GM12878 (cell line): ENCODE data around the gene MESP2. TPM values are rescaled to one million over a fixed set of nuclear protein-coding genes. Genes with fewer than 3 reads are reported as not detected.

Source experiments
- ATAC-seq: fragments of 200-7000 bp; cut with Tn5 transposase; 3 replicates; pipeline ENCODE4 v1.9.1; 2020; ENCODE audit warnings: mild to moderate bottlenecking, moderate library complexity
- BruUV-seq: library from RNA; stranded (reverse); fragments of 400-500 nt; replicated peaks from 2 replicates; lab custom pipeline; 2021; lab: Mats Ljungman, UMichigan
- CTCF ChIA-PET: fragments of 300-600 bp; sonication (Branson Sonifier 250); formaldehyde crosslinking; extraction: SDS; loops from one replicate; lab custom pipeline; 2021; ENCODE audit warnings: inconsistent platforms; lab: Yijun Ruan, JAX
- POLR2A ChIA-PET: fragments of 350-600 bp; formaldehyde crosslinking; extraction: SDS; loops from one replicate; lab custom pipeline; 2021; ENCODE audit warnings: inconsistent platforms; lab: Charles Lee
- RAD21 ChIA-PET: fragments of 300-600 bp; sonication (Branson Sonifier 250); formaldehyde crosslinking; loops from one replicate; lab custom pipeline; 2023; ENCODE audit warnings: antibody characterized with exemption; ENCODE audit not compliant: unreplicated experiment; lab: Charles Lee
- SMC1A ChIA-PET: fragments of 300-600 bp; sonication (Branson Sonifier 250); formaldehyde crosslinking; loops from one replicate; lab custom pipeline; 2023; ENCODE audit not compliant: unreplicated experiment, uncharacterized antibody; lab: Charles Lee
- DNase-seq: peaks from one replicate; pipeline ENCODE4 v3.0.0-alpha.2; 2011; ENCODE audit warnings: low read depth, low spot score
- FAIRE-seq: peaks from 3 replicates; lab custom pipeline; 2011; peaks lifted over from hg19 to GRCh38; lab: Jason Lieb, UNC
- H2AFZ ChIP-seq: 2 replicates; pipeline ENCODE4 v1.6.0; 2011; ENCODE audit warnings: low read depth, low read length, control low read depth; ENCODE audit not compliant: control insufficient read depth
- H3K27ac ChIP-seq: 2 replicates; pipeline ENCODE4 v1.5.1; 2011; ENCODE audit warnings: control low read depth; ENCODE audit not compliant: control insufficient read depth, insufficient read depth
- H3K27me3 ChIP-seq, 2 experiments: replicated peaks in 1 of 2; 2 replicates each; pipeline versions ENCODE4 v1.6.0 to v1.6.1; 2011; ENCODE audit warnings: low read length in 1 of 2; ENCODE audit not compliant: control insufficient read depth in 2 of 2, insufficient read depth in 2 of 2
- H3K36me3 ChIP-seq, 2 experiments: 2 replicates each; pipeline ENCODE4 v1.5.1; 2011; ENCODE audit warnings: low read length in 1 of 2; ENCODE audit not compliant: control insufficient read depth in 2 of 2, insufficient read depth in 2 of 2
- H3K4me1 ChIP-seq: 2 replicates; pipeline ENCODE4 v1.6.1; 2011; ENCODE audit warnings: mild to moderate bottlenecking, low read length, moderate library complexity, mixed read lengths; ENCODE audit not compliant: control insufficient read depth, insufficient read depth
- H3K4me2 ChIP-seq: 2 replicates; pipeline ENCODE4 v1.6.0; 2011; ENCODE audit warnings: control low read depth; ENCODE audit not compliant: control insufficient read depth, insufficient read depth
- H3K4me3 ChIP-seq: fragments of 200-600 bp; sonication (generic); 2 replicates; pipeline ENCODE4 v1.5.1; 2016
- H3K79me2 ChIP-seq: 2 replicates; pipeline ENCODE4 v1.6.0; 2011; ENCODE audit warnings: low read length; ENCODE audit not compliant: control insufficient read depth, insufficient read depth
- H3K9ac ChIP-seq: 2 replicates; pipeline ENCODE4 v1.8.0; 2011; ENCODE audit warnings: low read length, control low read depth, mixed read lengths; ENCODE audit not compliant: control insufficient read depth, insufficient read depth
- H3K9me3 ChIP-seq: replicated peaks from 3 replicates; pipeline ENCODE4 v1.5.1; 2011; ENCODE audit warnings: mild to moderate bottlenecking, low read length; ENCODE audit not compliant: control insufficient read depth, insufficient read depth
- H4K20me1 ChIP-seq: 2 replicates; pipeline ENCODE4 v1.6.0; 2011; ENCODE audit not compliant: control insufficient read depth, insufficient read depth
- ATF7 ChIP-seq: fragments of 450-650 bp; IDR thresholded peaks from 2 replicates; pipeline ENCODE4 v1.6.1; 2016; ENCODE audit warnings: low read depth, mild to moderate bottlenecking
- FOXM1 ChIP-seq: IDR thresholded peaks from 2 replicates; pipeline ENCODE4 v1.6.1; 2012; ENCODE audit warnings: low read depth, mild to moderate bottlenecking, inconsistent platforms, low read length, moderate library complexity
- HDAC2 ChIP-seq: fragments of 200-600 bp; sonication (generic); IDR thresholded peaks from 2 replicates; pipeline ENCODE4 v1.6.1; 2017
- HDGF ChIP-seq: fragments of 450-650 bp; IDR thresholded peaks from 2 replicates; pipeline ENCODE4 v1.6.1; 2016; ENCODE audit warnings: antibody characterized with exemption
- KAT2A ChIP-seq: conservative IDR thresholded peaks from 2 replicates; pipeline ENCODE4 v1.6.1; 2011; ENCODE audit warnings: low read depth, low read length; ENCODE audit not compliant: control insufficient read depth
- MEF2B ChIP-seq: fragments of 450-650 bp; IDR thresholded peaks from 2 replicates; pipeline ENCODE4 v1.6.1; 2018; ENCODE audit warnings: mild to moderate bottlenecking, moderate library complexity; ENCODE audit not compliant: partially characterized antibody, poor library complexity, severe bottlenecking
- NR2F1 ChIP-seq: fragments of 450-650 bp; conservative IDR thresholded peaks from 2 replicates; pipeline ENCODE4 v1.6.1; 2017; ENCODE audit warnings: mild to moderate bottlenecking
- POLR2AphosphoS5 ChIP-seq: IDR thresholded peaks from 2 replicates; pipeline ENCODE4 v1.6.1; 2011; ENCODE audit warnings: mild to moderate bottlenecking, low read length, inconsistent platforms
- RBBP5 ChIP-seq: fragments of 200-600 bp; sonication (generic); conservative IDR thresholded peaks from 2 replicates; pipeline ENCODE4 v1.6.1; 2016
- RCOR1 ChIP-seq: conservative IDR thresholded peaks from 2 replicates; pipeline ENCODE4 v1.6.1; 2012; ENCODE audit warnings: low read depth, low read length, improper control_type of control experiment
- RELA ChIP-seq: fragments of 450-650 bp; IDR thresholded peaks from 2 replicates; pipeline ENCODE4 v1.8.0; 2014; ENCODE audit warnings: borderline replicate concordance; ENCODE audit not compliant: partially characterized antibody
- SMAD1 ChIP-seq: fragments of 450-650 bp; IDR thresholded peaks from 2 replicates; pipeline ENCODE4 v1.6.1; 2018; ENCODE audit warnings: mild to moderate bottlenecking, low read depth; ENCODE audit not compliant: partially characterized antibody
- TARDBP ChIP-seq: IDR thresholded peaks from 2 replicates; pipeline ENCODE4 v1.6.1; 2016; ENCODE audit warnings: borderline replicate concordance
- WRNIP1 ChIP-seq: IDR thresholded peaks from 2 replicates; pipeline ENCODE4 v1.6.1; 2011; ENCODE audit warnings: low read depth, low read length, improper control_type of control experiment, borderline replicate concordance
- ZNF207 ChIP-seq: fragments of 450-650 bp; IDR thresholded peaks from 2 replicates; pipeline ENCODE4 v1.6.1; 2014; ENCODE audit warnings: antibody characterized with exemption, mild to moderate bottlenecking, borderline replicate concordance
- ZNF622 ChIP-seq: fragments of 450-650 bp; IDR thresholded peaks from 2 replicates; pipeline ENCODE4 v1.6.1; 2017; ENCODE audit warnings: mild to moderate bottlenecking, inconsistent platforms
- whole genome bisulfite sequencing: methylation state at CpG from one replicate; pipeline ENCODE4 v1.1.6; 2016; ENCODE audit warnings: low lambda C conversion rate; ENCODE audit not compliant: insufficient replicate concordance, insufficient coverage; ENCODE audit errors: missing lambda C conversion rate; 5-methylcytosine and 5-hydroxymethylcytosine counted together
- in situ Hi-C: fragments of 300-500 bp; cut with MboI; formaldehyde crosslinking; loops from 9 replicates; pipeline ENCODE4 v1.14.3; 2018; ENCODE audit warnings: mixed read lengths
- intact Hi-C: fragments of 100-400 bp; cut with micrococcal nuclease; formaldehyde crosslinking; loops from one replicate; pipeline ENCODE4 v1.14.2; 2022; ENCODE audit not compliant: unreplicated experiment
- polyA plus RNA-seq, 11 experiments: library from polyadenylated mRNA; depleted of rRNA in 4 of 11; unstranded in 6 of 11; stranded (reverse) in 5 of 11; fragments of >200 nt; fragmentation: Nextera tagmentation in 4 of 11; fragmentation: Illumina TruSeq in 1 of 11; extraction: Ambion mirVana in 4 of 11; extraction: Trizol in 1 of 11; gene quantifications; 1 replicate in 1 of 11; 2 replicates in 10 of 11; pipeline versions ENCODE4 v1.2.1 to v1.2.3, GENCODE V29; 2011 to 2016; ENCODE audit warnings: inconsistent platforms in 2 of 11, missing spikeins in 2 of 11, low read depth in 1 of 11
- total RNA-seq, 4 experiments: library from RNA; depleted of rRNA in 3 of 4; stranded (reverse); fragments of >200 nt in 3 of 4; fragmentation: Illumina TruSeq in 1 of 4; extraction: Trizol in 1 of 4; gene quantifications; 2 replicates each; pipeline versions ENCODE4 v1.2.1 to v1.2.3, GENCODE V29; 2013 to 2021
- TF ChIP-seq, protein P1 (sequence below): fragments of 450-650 bp; IDR thresholded peaks from 2 replicates; pipeline ENCODE4 v1.6.1; 2016; ENCODE audit warnings: mild to moderate bottlenecking, moderate library complexity, borderline replicate concordance

The MESP2 gene
- total and polyA plus RNA-seq, 10 of the 15 experiments (the other 5 are each of a cell fraction or from before 2014, with no cell fraction given) = 0.04 TPM; not detected in 9

DNA sequence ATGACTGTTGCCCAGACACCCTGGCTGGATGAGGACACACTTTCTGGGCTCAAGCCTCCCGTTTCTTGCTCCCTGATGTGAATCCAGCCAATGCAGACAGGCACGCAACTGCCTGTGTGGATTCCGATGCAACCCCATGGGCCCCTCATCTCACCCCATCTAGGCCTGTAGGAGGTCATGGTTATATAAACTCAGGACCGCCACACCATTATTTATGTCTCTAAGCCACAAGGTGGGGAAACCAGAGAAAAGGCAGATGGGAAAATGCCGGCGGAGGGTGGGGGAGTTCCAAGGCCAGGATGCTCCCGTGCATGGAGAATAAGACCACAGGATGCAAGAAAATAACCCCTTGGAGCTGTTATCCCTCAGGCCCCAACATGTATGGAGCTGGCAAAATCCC, 27.1 kb upstream of the MESP2 start:
- peaks cover 9% of the 10 kb centered on the region for H3K4me1 ChIP-seq
- no peak overlapping the region for H3K27ac ChIP-seq
- intact Hi-C loops = no loop called here
- no peaks in the 10 kb centered on the region for H3K79me2 ChIP-seq
- WGBS = 51% methylated on average over 7 of the region's 7 CpGs
- in situ Hi-C loops = no loop called here
- no peak overlapping the region for H3K9ac ChIP-seq
- POLR2A ChIA-PET = interaction anchor here (1.0 kb wide), 1 partner anchor 9 kb away, joined by 3 read pairs; no protein-coding TSS in a partner anchor
- H4K20me1 ChIP-seq = no peaks in the 10 kb centered on the region
- H3K36me3 ChIP-seq = no peaks in the 10 kb centered on the region
- H3K4me2 ChIP-seq = no peak overlapping the region
- RAD21 ChIA-PET = interaction anchor here (1.4 kb wide), 1 partner anchor 9 kb away, joined by 3 read pairs; no protein-coding TSS in a partner anchor
- no TSS peak for BruUV-seq
- SMC1A ChIA-PET = interaction anchor here (0.9 kb wide), 1 partner anchor 322 kb away, joined by 4 read pairs; no protein-coding TSS in a partner anchor
- H3K4me3 ChIP-seq = no peak overlapping the region
- no peaks in the 10 kb centered on the region for H3K9me3 ChIP-seq
- FAIRE-seq (no peak), DNase-seq (no peak), ATAC-seq (no peak)
- H3K27me3 ChIP-seq = peaks cover 0 to 4% of the 10 kb centered on the region in 2 experiments; a peak in 2 of 4 replicates
- no peak overlapping the region for H2AFZ ChIP-seq
- CTCF ChIA-PET = interaction anchor here (1.0 to 2.6 kb wide), 4 partner anchors 9 to 126 kb away, joined by 3 to 9 read pairs (median 5); no protein-coding TSS in a partner anchor
- TF ChIP-seq RBBP5 (no peak), ZNF207 (no peak), KAT2A (no peak), ZNF622 (no peak), RELA (no peak), FOXM1 (no peak), MEF2B (no peak), POLR2AphosphoS5 (no peak), RCOR1 (no peak), HDAC2 (no peak), TARDBP (no peak), SMAD1 (no peak), HDGF (no peak), WRNIP1 (no peak), ATF7 (no peak), NR2F1 (no peak)
- TF ChIP-seq, protein P1, sequence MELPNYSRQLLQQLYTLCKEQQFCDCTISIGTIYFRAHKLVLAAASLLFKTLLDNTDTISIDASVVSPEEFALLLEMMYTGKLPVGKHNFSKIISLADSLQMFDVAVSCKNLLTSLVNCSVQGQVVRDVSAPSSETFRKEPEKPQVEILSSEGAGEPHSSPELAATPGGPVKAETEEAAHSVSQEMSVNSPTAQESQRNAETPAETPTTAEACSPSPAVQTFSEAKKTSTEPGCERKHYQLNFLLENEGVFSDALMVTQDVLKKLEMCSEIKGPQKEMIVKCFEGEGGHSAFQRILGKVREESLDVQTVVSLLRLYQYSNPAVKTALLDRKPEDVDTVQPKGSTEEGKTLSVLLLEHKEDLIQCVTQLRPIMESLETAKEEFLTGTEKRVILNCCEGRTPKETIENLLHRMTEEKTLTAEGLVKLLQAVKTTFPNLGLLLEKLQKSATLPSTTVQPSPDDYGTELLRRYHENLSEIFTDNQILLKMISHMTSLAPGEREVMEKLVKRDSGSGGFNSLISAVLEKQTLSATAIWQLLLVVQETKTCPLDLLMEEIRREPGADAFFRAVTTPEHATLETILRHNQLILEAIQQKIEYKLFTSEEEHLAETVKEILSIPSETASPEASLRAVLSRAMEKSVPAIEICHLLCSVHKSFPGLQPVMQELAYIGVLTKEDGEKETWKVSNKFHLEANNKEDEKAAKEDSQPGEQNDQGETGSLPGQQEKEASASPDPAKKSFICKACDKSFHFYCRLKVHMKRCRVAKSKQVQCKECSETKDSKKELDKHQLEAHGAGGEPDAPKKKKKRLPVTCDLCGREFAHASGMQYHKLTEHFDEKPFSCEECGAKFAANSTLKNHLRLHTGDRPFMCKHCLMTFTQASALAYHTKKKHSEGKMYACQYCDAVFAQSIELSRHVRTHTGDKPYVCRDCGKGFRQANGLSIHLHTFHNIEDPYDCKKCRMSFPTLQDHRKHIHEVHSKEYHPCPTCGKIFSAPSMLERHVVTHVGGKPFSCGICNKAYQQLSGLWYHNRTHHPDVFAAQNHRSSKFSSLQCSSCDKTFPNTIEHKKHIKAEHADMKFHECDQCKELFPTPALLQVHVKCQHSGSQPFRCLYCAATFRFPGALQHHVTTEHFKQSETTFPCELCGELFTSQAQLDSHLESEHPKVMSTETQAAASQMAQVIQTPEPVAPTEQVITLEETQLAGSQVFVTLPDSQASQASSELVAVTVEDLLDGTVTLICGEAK = no peak
